A549 (cell line): Measurements from ENCODE around the gene SBK2.
A peak's percentile ranks its signal among the peaks of the same experiment; 100 is the strongest.

ENCODE experiments used
- CBX8 ChIP-seq: fragments of 200-600 bp; sonication (generic); IDR thresholded peaks from 2 replicates; pipeline ENCODE4 v1.6.1; 2016
- CHD2 ChIP-seq: fragments of 150-350 bp; IDR thresholded peaks from 2 replicates; pipeline ENCODE4 v1.6.1; 2014; ENCODE audit warnings: low read length; ENCODE audit not compliant: partially characterized antibody
- POLR2A ChIP-seq: IDR thresholded peaks from 2 replicates; pipeline ENCODE4 v1.6.1; 2012; ENCODE audit warnings: mild to moderate bottlenecking, low read length
- RAD21 ChIP-seq, 2 experiments: fragments of >200 bp in 1 of 2; sonication (Bioruptor Twin) in 1 of 2; formaldehyde crosslinking in 1 of 2; IDR thresholded peaks in 1 of 2; conservative IDR thresholded peaks in 1 of 2; 2 replicates in 1 of 2; 3 replicates in 1 of 2; pipeline ENCODE4 v1.6.1; 2012 to 2018; ENCODE audit warnings: inconsistent platforms in 1 of 2
- TF ChIP-seq, protein P1 (sequence below): IDR thresholded peaks from 2 replicates; pipeline ENCODE4 v1.6.1; 2012
- TF ChIP-seq, protein P2 (sequence below): fragments of >200 bp; sonication (Bioruptor Twin); formaldehyde crosslinking; IDR thresholded peaks from 3 replicates; pipeline ENCODE4 v1.5.1; 2016

DNA sequence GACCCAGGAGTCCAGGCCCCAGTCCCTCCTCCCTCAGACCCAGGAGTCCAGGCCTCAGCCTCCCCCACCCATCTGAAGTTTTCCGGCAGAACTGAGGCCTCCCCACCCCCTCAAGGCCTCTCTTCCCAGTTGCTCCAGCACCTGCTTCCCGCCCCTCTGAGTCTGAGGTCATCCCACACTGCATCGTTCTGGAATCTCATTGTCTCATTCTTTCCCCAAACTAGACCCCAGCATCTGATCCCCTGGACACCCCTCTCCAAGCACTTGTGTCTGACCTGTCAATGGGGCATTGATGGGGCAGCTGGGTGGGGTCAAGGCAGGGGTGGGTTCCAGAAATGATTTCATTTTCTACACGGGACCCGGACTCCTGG, 793 bp upstream of the SBK2 start:
- TF ChIP-seq CHD2 (no peak), POLR2A (no peak), RAD21 (conservative IDR thresholded peaks at IDR 0.05 in 1 of 2, IDR thresholded peaks at IDR 0.05 in 1 of 2) (no peak), CBX8 (no peak)
- TF ChIP-seq, protein P1, sequence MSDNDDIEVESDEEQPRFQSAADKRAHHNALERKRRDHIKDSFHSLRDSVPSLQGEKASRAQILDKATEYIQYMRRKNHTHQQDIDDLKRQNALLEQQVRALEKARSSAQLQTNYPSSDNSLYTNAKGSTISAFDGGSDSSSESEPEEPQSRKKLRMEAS: 0 out of 2 replicates have a peak, but pooled peaks have one; percentile 30
- TF ChIP-seq, protein P2, sequence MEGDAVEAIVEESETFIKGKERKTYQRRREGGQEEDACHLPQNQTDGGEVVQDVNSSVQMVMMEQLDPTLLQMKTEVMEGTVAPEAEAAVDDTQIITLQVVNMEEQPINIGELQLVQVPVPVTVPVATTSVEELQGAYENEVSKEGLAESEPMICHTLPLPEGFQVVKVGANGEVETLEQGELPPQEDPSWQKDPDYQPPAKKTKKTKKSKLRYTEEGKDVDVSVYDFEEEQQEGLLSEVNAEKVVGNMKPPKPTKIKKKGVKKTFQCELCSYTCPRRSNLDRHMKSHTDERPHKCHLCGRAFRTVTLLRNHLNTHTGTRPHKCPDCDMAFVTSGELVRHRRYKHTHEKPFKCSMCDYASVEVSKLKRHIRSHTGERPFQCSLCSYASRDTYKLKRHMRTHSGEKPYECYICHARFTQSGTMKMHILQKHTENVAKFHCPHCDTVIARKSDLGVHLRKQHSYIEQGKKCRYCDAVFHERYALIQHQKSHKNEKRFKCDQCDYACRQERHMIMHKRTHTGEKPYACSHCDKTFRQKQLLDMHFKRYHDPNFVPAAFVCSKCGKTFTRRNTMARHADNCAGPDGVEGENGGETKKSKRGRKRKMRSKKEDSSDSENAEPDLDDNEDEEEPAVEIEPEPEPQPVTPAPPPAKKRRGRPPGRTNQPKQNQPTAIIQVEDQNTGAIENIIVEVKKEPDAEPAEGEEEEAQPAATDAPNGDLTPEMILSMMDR: no peak
